ENCODE data around the gene NNT.
"Not testable (repeated sequence)": the region's sequence is repeated elsewhere in the genome, so short reads cannot be mapped to it uniquely, and the experiment has no call there.

The NNT gene

GRCh38 chr5:43602461-43603343 is at the start of gene NNT:
Gene NNT, plus strand, starts transcription at chr5:43603180. Its CDS starts 6,016 bp downstream, at chr5:43609196.
- peak; percentile 54 for DNase-seq

DNA sequence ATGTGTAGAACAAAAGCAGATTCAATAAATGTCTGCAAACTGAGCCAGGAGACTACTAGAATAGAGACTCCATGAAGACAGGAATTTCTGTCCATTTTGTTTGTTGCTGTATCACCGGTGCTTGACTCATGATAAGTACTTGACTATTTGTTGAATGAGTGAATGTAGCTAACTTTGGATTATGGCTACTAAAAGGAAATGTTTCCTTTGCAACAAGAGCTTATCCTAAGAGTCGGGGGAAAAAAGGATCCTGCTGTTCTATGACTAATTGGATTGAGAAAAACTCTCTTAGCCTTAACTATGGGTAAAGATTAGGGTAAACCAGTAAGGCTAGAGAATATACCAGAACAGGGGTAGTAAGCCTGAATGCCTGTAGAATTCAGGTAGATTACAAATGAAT is 49.6 kb upstream of the NNT start:
- DNase-seq: no peak
- in situ Hi-C loops (cut with HindIII; ENCODE audit: low pct_ligation_motif_present, low pct_unique_long_range_greater_than_20kb, low sequenced_read_pairs): no loop called here

More at GRCh38 chr5:43602461-43603343, at the start of gene NNT:
- in situ Hi-C loops (cut with HindIII; ENCODE audit: low pct_ligation_motif_present, low pct_unique_long_range_greater_than_20kb, low sequenced_read_pairs): no loop called here

GRCh38 chr5:43554497-43554896 is 48.5 kb upstream of the NNT start:
- in situ Hi-C loops (cut with HindIII; ENCODE audit: low pct_ligation_motif_present, low pct_unique_long_range_greater_than_20kb, low sequenced_read_pairs): no loop called here
- DNase-seq: no peak

- in situ Hi-C loops (cut with HindIII; ENCODE audit: low pct_ligation_motif_present, low pct_unique_long_range_greater_than_20kb, low sequenced_read_pairs): no loop called here
- DNase-seq: peak; percentile 37
These were observed 46.9 kb upstream of the NNT start for GRCh38 chr5:43555895-43556606.

DNA sequence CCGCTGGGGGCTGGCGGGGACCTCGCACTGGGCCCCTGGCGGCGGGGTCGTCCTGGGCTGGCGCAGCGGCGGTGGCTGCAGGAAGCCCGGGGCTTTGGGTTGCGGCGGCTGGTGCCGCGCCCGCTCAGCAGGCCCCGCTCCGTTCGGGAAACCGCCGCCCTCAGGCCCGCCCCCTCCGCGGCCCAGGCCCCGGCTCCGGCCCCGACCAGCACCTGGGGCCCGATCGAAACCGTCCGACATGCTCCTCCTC is 46.4 kb upstream of the NNT start:
- in situ Hi-C loops (cut with HindIII; ENCODE audit: low pct_ligation_motif_present, low pct_unique_long_range_greater_than_20kb, low sequenced_read_pairs); DNase-seq: not testable (repeated sequence)

DNA sequence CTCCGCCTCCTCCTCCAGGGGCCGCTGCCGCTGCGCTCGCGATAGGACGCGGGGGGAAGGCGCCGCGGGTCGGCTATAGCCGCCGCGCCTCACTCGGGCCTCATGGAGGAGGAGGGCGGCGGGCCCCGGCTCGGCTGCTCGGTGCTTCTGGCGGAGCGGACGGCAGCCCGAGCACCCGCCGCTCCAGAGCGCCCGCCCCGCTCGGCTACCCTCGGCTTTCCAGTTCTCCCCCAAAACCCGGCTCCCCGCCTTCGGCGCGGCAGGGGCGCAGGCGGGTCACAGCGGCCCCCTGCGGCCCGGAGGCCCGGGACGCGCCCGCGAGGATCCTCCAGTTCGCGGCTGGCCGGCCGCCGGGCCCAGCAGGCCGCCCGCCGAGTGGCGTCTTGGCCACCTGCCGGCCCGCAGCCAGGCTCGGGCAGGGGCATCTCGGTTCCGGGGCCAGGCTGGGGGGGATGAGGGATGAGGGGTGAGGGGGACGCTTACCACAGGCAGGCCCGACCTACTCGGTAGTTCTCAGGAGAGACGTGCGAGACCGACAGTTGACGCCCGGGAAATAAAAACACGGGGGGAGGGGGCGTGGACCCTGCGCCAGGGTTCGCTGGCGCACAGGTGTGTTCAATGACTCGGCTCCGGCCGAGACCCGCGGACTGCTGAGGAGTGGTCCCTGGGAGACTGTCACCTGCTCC is 46.0 kb upstream of the NNT start, which contains the start of gene PAIP1:
Gene PAIP1, minus strand, starts transcription at position 221 of the 686 bp plus-strand sequence. CDS start 231 bp downstream, outside the sequence.
- peak; percentile 85 for DNase-seq

DNA sequence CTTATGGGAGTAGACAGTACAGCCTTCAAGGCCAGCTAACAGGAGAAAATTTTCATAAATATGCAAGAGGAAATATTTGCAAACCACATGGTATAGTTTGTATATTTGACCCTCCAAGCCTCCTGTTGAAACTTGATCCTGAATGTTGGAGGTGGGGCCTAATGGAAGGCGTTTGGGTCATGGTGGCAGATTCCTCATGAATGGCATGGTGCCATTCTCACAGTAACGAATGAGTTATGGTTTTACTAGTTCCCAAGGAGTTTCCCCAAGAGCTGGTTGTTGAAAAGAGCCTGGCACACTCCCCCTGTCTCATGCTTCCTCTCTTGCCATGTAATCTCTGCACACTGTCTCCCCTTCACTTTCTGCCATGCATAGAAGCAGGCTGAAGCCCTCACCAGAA is 42.9 kb upstream of the NNT start:
- DNase-seq: no peak
- in situ Hi-C loops (cut with HindIII; ENCODE audit: low pct_ligation_motif_present, low pct_unique_long_range_greater_than_20kb, low sequenced_read_pairs): no loop called here

More for the DNA sequence above, 46.0 kb upstream of the NNT start, which contains the start of gene PAIP1:
- in situ Hi-C loops (cut with HindIII; ENCODE audit: low pct_ligation_motif_present, low pct_unique_long_range_greater_than_20kb, low sequenced_read_pairs): no loop called here

DNA sequence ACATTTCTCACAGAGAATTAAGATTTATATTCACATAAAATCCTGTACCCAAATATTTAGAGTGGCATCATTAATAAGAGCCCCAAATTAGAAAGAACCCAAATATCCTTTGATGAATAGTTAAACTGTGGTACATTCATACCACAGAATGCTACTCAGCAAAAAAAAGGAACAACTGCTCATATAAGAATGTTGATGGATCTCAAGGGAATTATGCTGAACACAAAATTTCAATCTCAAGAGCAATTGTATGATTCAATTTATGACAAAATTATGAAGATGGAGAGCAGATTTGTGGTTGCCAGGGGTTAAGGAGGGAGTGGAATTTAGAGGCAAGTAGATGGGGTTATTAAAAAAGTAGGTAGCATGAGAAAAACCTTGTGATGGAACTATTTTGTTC is 41.6 kb upstream of the NNT start:
- no peak for DNase-seq
- in situ Hi-C loops (cut with HindIII; ENCODE audit: low pct_ligation_motif_present, low pct_unique_long_range_greater_than_20kb, low sequenced_read_pairs): no loop called here

- in situ Hi-C loops (cut with HindIII; ENCODE audit: low pct_ligation_motif_present, low pct_unique_long_range_greater_than_20kb, low sequenced_read_pairs): no loop called here
- DNase-seq: no peak
These were observed 39.7 kb upstream of the NNT start for GRCh38 chr5:43563321-43563720.

- in situ Hi-C loops (cut with HindIII; ENCODE audit: low pct_ligation_motif_present, low pct_unique_long_range_greater_than_20kb, low sequenced_read_pairs): no loop called here
- no peak for DNase-seq
These were observed 38.6 kb upstream of the NNT start for GRCh38 chr5:43564289-43564850.

GRCh38 chr5:43565043-43565442 is 37.9 kb upstream of the NNT start:
- in situ Hi-C loops (cut with HindIII; ENCODE audit: low pct_ligation_motif_present, low pct_unique_long_range_greater_than_20kb, low sequenced_read_pairs): no loop called here
- no peak for DNase-seq

DNA sequence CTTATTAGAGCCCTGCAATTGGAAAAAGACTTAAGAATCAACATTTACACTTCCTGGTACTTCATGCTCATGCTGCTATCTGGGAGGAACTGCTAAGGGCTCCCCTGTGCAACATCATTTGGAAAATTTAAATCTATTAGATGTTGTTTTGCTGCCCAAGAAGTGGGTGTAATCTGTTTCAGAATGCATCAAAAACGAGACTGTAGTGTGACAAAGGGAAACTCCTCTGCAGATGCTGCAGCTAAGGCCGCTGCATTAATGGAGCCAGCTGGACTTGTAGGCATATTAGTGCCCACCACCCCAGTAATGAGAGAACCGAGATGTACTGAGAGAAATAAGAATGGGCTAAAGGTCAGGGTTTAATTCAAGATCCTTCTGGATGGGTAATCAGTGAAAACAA is 35.0 kb upstream of the NNT start:
- no peak for DNase-seq
- in situ Hi-C loops (cut with HindIII; ENCODE audit: low pct_ligation_motif_present, low pct_unique_long_range_greater_than_20kb, low sequenced_read_pairs): no loop called here

- DNase-seq: no peak
- in situ Hi-C loops (cut with HindIII; ENCODE audit: low pct_ligation_motif_present, low pct_unique_long_range_greater_than_20kb, low sequenced_read_pairs): no loop called here
These were observed 33.7 kb upstream of the NNT start for GRCh38 chr5:43569236-43569746.

DNA sequence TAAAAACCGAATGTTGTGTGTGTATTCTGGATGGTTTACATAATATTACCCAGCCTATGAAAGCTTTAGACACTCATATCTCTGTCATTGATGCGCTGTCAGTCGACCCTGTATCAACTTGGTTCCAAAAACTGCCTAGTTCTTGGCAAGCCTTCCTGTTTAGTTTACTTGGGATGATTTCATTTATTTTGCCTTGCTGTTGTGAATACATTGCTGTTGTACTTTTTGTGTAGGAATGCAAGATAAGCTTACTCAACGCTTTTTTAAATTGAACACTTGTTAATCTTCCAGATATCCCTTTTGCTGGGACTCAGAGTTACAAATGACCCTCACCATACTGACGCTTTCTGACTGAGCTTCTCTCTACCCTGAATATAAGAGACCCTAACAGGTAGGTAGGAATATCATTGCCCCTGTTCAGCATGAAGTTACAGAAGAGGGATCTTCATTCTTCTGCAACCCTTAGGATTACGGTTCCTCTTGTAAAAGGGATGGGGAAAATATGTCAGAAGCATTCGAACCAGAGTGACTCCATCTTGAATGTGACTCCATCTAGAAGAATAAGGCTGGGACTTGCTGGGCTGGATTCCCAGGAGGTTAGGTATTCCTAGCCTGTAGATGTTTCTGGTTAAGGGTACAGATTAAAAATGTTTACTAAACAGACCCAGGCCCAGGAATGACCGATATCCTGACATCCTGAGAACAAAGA is 32.4 kb upstream of the NNT start:
- in situ Hi-C loops (cut with HindIII; ENCODE audit: low pct_ligation_motif_present, low pct_unique_long_range_greater_than_20kb, low sequenced_read_pairs): no loop called here
- DNase-seq: no peak

GRCh38 chr5:43571237-43571636 is 31.7 kb upstream of the NNT start:
- no peak for DNase-seq
- in situ Hi-C loops (cut with HindIII; ENCODE audit: low pct_ligation_motif_present, low pct_unique_long_range_greater_than_20kb, low sequenced_read_pairs): no loop called here

DNA sequence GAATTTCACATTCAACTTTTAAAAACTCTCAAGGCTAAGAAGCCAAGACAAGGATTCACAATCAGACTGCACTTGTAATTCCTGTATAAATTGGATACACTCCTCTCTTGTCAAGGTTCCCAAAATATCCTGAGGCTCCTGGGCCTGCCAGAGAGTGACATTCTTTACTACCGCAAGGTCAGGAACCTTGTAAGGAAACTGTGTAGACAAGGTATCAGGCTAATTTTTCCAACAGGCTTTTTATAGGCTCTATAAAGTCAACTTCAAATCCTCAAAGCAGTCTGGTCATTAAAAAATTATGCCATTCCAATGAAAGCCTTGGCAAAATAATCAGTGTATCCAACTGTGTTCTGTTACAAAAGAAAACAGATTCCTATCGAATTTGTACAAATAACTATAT is 30.6 kb upstream of the NNT start:
- DNase-seq: no peak
- in situ Hi-C loops (cut with HindIII; ENCODE audit: low pct_ligation_motif_present, low pct_unique_long_range_greater_than_20kb, low sequenced_read_pairs): no loop called here

GRCh38 chr5:43573058-43573457 is 29.9 kb upstream of the NNT start:
- in situ Hi-C loops (cut with HindIII; ENCODE audit: low pct_ligation_motif_present, low pct_unique_long_range_greater_than_20kb, low sequenced_read_pairs): no loop called here
- no peak for DNase-seq
